ENCODE data around the gene EIF4G3.
"Not testable (repeated sequence)": the region's sequence is repeated elsewhere in the genome, so short reads cannot be mapped to it uniquely, and the experiment has no call there.

The EIF4G3 gene

GRCh38 chr1:20962576-20963258 is 214.0 kb downstream of the EIF4G3 start:
- no peak for DNase-seq (ENCODE audit: low read depth in 1 of 2, low spot score in 1 of 2)

- no peak for DNase-seq (ENCODE audit: low read depth in 1 of 2, low spot score in 1 of 2)
Measured at GRCh38 chr1:20958430-20958829, 218.3 kb downstream of the EIF4G3 start.

- DNase-seq (ENCODE audit: low read depth in 1 of 2, low spot score in 1 of 2): no peak
Measured at GRCh38 chr1:20956272-20956671, 220.4 kb downstream of the EIF4G3 start.

- DNase-seq (ENCODE audit: low read depth in 1 of 2, low spot score in 1 of 2): no peak
Measured at GRCh38 chr1:20950679-20951078, 226.0 kb downstream of the EIF4G3 start.

DNA sequence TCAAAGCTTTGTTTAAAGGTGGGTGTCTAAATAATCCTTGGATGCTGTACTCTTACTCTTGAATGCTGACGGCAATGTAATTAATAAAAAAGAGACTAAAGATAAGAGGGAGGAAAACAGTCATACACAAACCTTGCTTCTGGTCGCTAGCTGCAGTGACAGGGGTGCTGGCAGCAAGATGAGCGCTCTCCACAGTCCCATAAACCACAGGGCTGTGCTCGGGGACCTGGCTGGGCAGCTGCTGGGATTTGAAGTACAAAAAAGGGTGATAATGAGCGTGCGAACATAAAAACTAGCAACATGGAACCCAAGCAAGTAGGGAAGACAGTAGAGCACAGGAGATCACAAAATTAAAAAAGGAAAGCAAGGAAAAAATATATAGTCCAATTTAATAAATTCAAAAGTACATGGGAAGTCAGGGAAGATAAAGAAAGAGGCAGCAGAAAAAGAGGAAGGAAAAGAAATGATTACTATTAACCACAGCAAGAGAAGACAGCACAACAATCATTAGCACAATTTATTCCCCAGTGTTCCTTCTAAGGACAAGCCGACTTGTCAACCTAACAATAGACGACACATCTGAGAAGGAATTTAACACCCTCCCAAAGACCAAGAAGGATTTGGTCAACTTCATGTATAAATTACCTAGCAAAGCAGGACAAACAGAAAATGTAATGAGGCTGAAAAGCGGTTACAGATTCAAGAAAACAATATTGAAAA is 226.7 kb downstream of the EIF4G3 start:
- no peak for DNase-seq (ENCODE audit: low read depth in 1 of 2, low spot score in 1 of 2)

DNA sequence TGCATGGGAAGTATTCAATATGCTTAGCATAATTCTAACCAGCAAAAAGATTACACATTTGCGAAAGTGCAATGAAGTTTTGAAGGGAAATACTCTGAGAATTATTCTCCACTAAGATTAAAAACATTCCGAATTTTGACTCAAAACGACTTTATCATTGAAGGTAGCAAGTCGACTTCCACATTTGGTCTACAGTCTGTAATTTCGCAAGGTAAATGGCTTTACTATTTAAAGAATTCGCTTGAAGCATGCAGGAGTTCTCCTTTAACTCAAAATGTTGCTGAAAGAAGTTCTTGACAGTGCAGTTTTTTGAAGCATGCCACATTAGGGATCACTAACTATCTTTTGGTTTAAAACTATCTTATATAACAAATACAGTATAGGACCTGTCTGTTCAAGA is 228.6 kb downstream of the EIF4G3 start:
- no peak for DNase-seq (ENCODE audit: low read depth in 1 of 2, low spot score in 1 of 2)

- no peak for DNase-seq (ENCODE audit: low read depth in 1 of 2, low spot score in 1 of 2)
Measured at GRCh38 chr1:20947409-20947808, 229.3 kb downstream of the EIF4G3 start.

DNA sequence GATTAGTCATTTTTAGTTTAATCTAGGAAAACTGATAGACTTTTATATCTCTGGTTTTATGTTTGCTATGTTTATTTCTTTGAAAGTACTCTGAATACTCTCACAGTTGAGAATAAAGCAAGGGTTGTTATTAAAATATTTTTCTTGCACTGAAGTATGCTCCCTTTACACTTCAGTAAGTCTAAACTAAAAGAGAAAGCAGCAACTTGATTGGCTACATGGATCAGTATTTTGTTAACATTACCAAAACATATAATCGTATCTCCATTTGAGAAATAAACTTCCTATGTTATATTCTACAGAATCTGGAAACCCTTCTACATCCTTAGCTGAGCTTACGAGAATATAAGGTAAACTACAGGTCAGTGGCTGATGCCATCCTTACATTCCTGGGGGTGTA is 240.1 kb downstream of the EIF4G3 start:
- DNase-seq (ENCODE audit: low read depth in 1 of 2, low spot score in 1 of 2): no peak

- no peak for DNase-seq (ENCODE audit: low read depth in 1 of 2, low spot score in 1 of 2)
Measured at GRCh38 chr1:20936216-20936615, 240.5 kb downstream of the EIF4G3 start.

DNA sequence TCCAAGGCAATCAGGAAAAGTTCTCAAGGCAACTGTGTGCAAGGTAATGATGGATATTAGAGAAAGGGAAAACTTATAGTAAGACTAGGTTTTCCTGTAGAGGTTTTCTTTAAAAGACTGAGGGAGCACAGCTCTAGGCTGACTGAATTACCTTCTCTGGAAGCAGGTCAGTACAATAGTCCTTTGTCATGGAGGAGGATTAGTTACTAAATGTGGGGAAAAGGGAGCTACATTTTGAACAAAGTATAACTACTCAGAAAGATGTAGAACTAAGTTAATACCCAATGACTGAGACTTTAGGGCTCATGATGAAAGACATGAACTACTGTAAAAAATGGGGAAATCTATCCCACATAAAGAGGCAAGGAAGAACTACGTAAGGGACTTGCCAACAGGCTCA is 241.0 kb downstream of the EIF4G3 start:
- DNase-seq (ENCODE audit: low read depth in 1 of 2, low spot score in 1 of 2): no peak

DNA sequence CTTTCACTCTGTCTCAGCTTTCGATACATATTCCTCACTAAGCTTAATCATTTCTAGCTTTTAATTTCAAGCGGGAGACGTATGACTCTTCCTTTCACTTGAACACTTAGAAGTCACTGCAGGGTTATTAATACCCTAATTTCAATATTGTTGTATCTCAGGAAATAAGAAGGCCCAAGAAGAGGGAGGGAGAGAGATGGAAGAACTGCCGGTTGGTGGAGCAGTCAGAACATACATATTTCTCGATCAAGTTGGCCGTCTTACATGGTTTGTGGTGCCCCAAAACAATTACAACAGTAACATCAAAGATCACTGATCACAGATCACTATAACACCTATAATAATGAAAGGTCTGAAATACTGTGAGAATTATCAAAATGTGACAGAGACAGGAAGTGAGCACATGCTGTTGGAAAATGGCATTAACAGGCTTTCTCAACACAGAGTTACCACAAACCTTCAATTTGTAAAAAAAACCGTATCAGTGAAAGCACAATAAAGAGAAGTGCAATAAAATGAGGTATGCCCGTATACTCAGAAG is 244.2 kb downstream of the EIF4G3 start:
- DNase-seq (ENCODE audit: low read depth in 1 of 2, low spot score in 1 of 2): no peak

- DNase-seq (ENCODE audit: low read depth in 1 of 2, low spot score in 1 of 2): no peak
Measured at GRCh38 chr1:20931930-20932436, 244.7 kb downstream of the EIF4G3 start.

- DNase-seq (ENCODE audit: low read depth in 1 of 2, low spot score in 1 of 2): no peak
Measured at GRCh38 chr1:20930427-20930826, 246.3 kb downstream of the EIF4G3 start.

DNA sequence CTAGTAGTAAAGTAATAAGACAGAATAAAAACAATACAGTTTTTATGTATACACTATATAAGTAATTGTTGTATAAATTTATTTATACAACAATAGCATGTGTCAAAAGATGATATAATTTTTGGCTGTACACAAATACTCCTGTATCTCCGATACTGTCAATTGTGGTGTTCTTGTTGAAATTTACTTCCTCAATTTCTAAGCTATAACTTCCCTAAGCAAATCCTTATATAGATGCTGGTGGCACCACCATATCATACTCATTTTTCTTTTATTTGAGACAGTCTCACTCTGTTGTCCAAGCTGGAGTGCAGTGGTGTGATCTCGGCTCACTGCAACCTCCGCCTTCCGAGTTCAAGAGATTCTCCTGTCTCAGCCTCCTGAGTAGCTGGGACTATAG is 248.6 kb downstream of the EIF4G3 start:
- no peak for DNase-seq (ENCODE audit: low read depth in 1 of 2, low spot score in 1 of 2)

DNA sequence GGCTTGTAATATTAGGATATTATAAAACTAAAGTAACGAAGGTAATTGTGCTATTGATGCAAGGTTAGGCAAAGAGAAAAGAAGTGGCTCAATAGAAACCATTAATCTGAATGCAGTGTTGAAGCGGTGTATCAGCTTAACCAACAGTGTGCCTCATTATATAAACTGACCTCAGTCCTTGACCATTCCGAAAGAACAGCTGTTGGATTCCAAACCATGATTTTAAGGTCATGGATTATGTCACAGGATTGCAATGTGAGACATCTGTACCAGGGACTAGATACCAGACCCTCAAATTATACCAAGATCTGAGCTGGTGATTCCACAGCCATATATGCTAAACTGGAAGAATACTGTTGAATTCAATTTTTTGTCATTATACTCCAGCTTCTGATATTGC is 255.4 kb downstream of the EIF4G3 start:
- DNase-seq (ENCODE audit: low read depth in 1 of 2, low spot score in 1 of 2): no peak

- DNase-seq (ENCODE audit: low read depth in 1 of 2, low spot score in 1 of 2): no peak
Measured at GRCh38 chr1:20913242-20913641, 263.5 kb downstream of the EIF4G3 start.

- DNase-seq (ENCODE audit: low read depth in 1 of 2, low spot score in 1 of 2): not testable (repeated sequence)
Measured at GRCh38 chr1:20907526-20907925, 269.2 kb downstream of the EIF4G3 start.

DNA sequence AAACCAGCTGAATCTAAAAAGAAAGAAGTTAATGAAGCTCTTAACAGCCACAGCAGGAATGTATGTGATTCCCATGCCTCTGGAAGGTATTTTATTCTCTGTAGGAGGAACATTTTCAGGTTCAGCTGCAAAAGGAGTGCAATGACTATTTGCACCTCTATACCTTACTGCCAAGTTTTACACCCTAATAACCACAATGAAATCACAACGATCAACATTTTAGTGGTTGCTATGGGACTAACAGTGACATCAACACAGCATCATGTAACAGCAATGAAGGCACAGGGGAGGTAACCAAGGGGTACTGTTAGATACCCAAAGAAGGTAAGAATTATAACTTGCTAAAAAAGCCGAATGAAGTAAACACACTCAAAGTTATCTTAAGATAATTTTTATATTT is 273.3 kb downstream of the EIF4G3 start:
- DNase-seq (ENCODE audit: low read depth in 1 of 2, low spot score in 1 of 2): no peak

- no peak for DNase-seq (ENCODE audit: low read depth in 1 of 2, low spot score in 1 of 2)
Measured at GRCh38 chr1:20900056-20900455, 276.6 kb downstream of the EIF4G3 start.

DNA sequence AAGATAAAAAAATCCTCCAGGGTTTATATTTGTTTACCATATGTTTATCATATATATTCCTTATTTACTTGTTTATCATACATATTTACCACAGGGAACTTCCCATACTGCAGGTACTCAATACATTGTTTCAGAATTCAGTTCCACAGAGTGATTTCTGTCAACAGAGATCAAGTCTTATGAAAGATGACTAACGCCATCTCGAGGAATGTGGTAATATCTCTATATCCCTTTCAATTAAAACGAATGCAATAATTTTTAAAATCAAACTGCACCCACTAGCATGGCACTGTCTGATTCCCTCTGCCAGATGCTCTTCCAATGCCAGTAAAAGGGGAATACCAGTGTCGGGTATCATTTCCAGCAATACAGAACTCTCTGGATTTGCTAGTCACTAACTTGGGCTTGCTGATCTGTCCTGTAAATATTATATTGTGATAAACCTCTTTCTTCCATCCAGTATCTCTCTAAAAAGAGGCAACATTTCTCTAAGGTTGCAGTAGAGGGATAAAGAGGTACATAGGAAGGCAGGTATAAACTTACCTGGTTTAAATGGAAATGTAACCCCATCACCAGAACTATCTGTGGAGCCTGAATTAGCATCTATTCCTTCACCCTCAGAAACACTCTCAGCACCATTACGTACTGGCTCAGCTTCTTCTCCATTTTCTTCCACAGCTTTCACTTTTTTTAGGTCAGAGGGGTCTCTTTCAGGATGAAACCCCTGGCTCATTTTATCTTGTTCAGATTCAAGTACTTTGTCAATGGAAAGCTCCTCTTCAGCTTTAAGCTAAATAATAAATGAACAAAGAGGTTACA is 277.3 kb downstream of the EIF4G3 start:
- no peak for DNase-seq (ENCODE audit: low read depth in 1 of 2, low spot score in 1 of 2)

DNA sequence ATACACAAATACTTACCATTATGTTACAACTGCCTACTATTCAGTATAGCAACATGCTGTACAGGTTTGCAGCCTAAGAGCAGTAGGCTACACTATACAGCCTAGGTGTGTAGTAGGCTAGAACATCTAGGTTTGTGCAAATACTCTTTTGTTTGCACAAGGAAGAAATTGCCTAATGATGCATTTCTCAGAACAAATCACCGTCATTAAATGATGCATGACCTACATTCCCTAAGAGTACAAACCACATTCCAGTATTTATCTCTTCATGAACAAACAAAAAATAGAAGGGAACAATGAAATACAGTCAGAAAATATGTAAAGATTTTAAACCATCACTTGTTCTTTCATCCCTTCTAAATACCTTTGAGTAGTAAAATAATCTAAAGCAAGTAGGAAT is 279.9 kb downstream of the EIF4G3 start:
- DNase-seq (ENCODE audit: low read depth in 1 of 2, low spot score in 1 of 2): no peak

DNA sequence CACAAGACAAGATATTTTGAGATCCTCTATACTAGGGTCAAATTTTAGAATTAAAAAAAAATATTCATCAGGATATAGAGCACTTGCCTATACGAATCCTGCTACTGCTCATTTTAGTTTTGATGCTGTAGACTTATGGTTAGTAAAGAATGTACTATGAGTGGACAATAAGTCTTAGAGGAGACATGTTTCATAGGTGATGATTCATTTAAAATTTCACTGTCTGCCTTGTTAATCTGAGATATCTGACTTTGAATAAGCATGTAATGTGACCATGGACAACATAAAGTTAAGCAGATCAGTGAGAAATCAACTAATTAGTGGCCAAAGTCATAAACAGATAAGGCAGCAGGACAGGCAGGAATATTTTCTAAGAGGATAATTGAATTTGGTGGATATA is 282.8 kb downstream of the EIF4G3 start:
- no peak for DNase-seq (ENCODE audit: low read depth in 1 of 2, low spot score in 1 of 2)
